Activated CD4-positive, alpha-beta T cell treated with anti-CD3 and anti-CD28 coated beads for 36 hours (primary cell): Measurements from ENCODE around the gene WNT1. TPM values are rescaled to one million over a fixed set of nuclear protein-coding genes. Genes with fewer than 3 reads are reported as not detected.

ENCODE experiments used
- ATAC-seq: fragments of 200-7000 bp; cut with Tn5 transposase; one replicate; pipeline ENCODE4 v1.10.0; 2021; ENCODE audit warnings: mild to moderate bottlenecking, moderate library complexity
- CTCF ChIA-PET: fragments of 350-600 bp; sonication (Branson Sonifier 250); formaldehyde crosslinking; loops from one replicate; lab custom pipeline; 2021; ENCODE audit warnings: antibody characterized with exemption; lab: Charles Lee
- POLR2A ChIA-PET: fragments of 350-600 bp; sonication (Branson Sonifier 250); formaldehyde crosslinking; loops from one replicate; lab custom pipeline; 2021; ENCODE audit warnings: antibody characterized with exemption, inconsistent platforms; lab: Charles Lee
- DNase-seq: peaks from one replicate; pipeline ENCODE4 v3.0.0-alpha.2; 2020
- H3K27ac Mint-ChIP-seq: one replicate; pipeline ENCODE4 v1.8.0; 2021; ENCODE audit warnings: mixed read lengths
- H3K27me3 Mint-ChIP-seq: one replicate; pipeline ENCODE4 v1.8.0; 2021; ENCODE audit warnings: mixed read lengths
- H3K36me3 Mint-ChIP-seq: one replicate; pipeline ENCODE4 v1.8.0; 2021; ENCODE audit warnings: low read depth, mixed read lengths
- H3K4me1 Mint-ChIP-seq: one replicate; pipeline ENCODE4 v1.8.0; 2021; ENCODE audit warnings: mixed read lengths
- H3K4me3 Mint-ChIP-seq: one replicate; pipeline ENCODE4 v1.8.0; 2021; ENCODE audit warnings: mild to moderate bottlenecking, moderate library complexity, mixed read lengths
- H3K9me3 Mint-ChIP-seq: one replicate; pipeline ENCODE4 v1.8.0; 2021; ENCODE audit warnings: low read depth, mixed read lengths
- intact Hi-C, 2 experiments: fragments of 100-400 bp; cut with DNase I in 1 of 2; cut with micrococcal nuclease in 1 of 2; formaldehyde crosslinking; loops; one replicate each; pipeline versions ENCODE4 v1.14.2 to v1.15.1; 2022 to 2024; cut with DNase I, micrococcal nuclease
- total RNA-seq, 2 experiments: library from RNA; stranded (reverse); gene quantifications; one replicate each; pipeline ENCODE4 v1.2.3, GENCODE V29; 2021

The WNT1 gene
- total RNA-seq, 2 experiments from 2014 or later, result not detected

DNA sequence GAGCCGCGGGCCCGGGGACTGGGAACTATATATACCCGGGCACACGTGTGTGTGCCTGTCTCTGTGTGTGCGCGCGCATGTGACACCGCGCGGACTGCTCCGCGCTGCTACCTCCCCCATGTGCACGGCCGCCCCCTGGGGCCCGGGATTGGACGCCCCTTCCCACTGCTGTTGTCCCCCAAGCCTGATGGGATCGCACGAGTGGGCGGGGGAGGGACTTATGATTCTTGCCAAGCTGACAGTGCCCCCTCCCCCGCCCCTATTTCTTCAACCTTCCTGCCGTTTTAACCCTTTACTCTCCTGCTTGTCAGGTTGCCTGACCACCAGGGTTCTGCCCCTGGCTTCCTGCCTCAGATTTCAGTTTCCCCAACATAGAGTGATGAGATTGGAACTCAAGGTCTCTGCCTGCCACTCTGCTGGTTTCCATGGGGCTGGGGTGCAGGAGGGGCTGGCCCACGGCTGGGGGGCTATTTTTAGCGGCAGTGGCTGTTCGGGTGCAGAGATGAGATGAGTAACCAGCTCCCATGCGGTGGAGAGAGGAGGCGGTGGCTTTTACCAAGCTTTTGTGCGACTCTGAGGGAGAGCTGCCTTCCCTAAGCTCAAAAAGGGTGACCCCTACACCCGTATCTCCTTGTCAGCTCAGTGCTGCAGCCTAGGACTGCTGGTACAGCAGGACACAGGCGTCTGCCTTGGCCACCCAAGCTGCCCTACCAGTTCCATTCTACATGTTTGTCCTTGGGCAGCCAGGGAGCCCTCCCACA lies 21.4 kb downstream of the WNT1 start, which contains the start of gene DDN:
Gene DDN (minus strand): TSS at position 5 of the 761 bp plus-strand sequence. CDS start 88 bp downstream, outside the sequence.
- Mint-ChIP-seq H3K27me3 (peaks cover 42% of the 10 kb centered on the region), H3K36me3 (peaks cover 35% of the 10 kb centered on the region), H3K27ac (peak within 1 kb of the TSS; percentile 45)

DNA sequence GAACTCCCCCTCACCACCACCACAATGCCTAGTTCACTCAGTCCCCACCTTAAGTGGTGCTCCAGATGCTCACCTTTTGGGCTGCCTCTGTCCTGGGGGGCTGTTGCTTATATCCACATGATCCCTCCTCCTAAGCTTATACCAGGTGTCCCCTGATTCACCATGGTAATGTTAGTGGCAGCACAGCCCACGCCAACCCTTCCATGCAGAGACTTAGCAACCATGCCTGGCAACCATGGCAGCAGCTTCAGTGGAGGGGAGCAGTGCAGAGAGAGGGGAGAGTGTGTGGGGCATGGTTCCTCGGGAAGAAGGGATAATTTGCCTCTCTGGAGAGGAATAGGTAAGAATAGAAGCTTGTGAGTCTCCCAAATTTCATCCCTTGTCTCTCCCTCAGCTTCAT lies 22.2 kb downstream of the WNT1 start:
- Mint-ChIP-seq H3K36me3 (peaks cover 43% of the 10 kb centered on the region), H3K4me3 (no peak overlapping the region), H3K27me3 (peaks cover 37% of the 10 kb centered on the region), H3K27ac (no peak overlapping the region), H3K9me3 (no peaks in the 10 kb centered on the region), H3K4me1 (peaks cover 22% of the 10 kb centered on the region)
- DNase-seq (no peak), ATAC-seq (no peak)
- ChIA-PET POLR2A (interaction anchor here (1.0 kb wide), 2 partner anchors 14 to 64 kb away, joined by 3 read pairs; no protein-coding TSS in a partner anchor), CTCF (interaction anchor here (0.6 to 13.4 kb wide), 21 partner anchors 8 to 181 kb away, joined by 3 to 246 read pairs (median 4); partner anchors contain the start of genes PRKAG1 and WNT1)
- intact Hi-C loops, result no loop called here

More for the DNA sequence above, 21.4 kb downstream of the WNT1 start, which contains the start of gene DDN:
- POLR2A ChIA-PET, result interaction anchor here (0.6 to 1.0 kb wide), 4 partner anchors 15 to 376 kb away, joined by 3 to 4 read pairs (median 4); partner anchors contain the start of gene DDX23
- peak; percentile 63 for ATAC-seq
- H3K4me1 Mint-ChIP-seq, result peaks cover 26% of the 10 kb centered on the region
- H3K9me3 Mint-ChIP-seq, result no peaks in the 10 kb centered on the region
- H3K4me3 Mint-ChIP-seq, result peak within 1 kb of the TSS; percentile 48
- intact Hi-C loops, result loop anchor here (5.0 kb wide), 4 partner anchors 93 to 247 kb away; partner anchors contain the start of genes DDX23 (in 1 of the 2) and DHH (in 1 of the 2)
- CTCF ChIA-PET, result interaction anchor here (0.6 to 13.4 kb wide), 19 partner anchors 9 to 323 kb away, joined by 3 to 246 read pairs (median 4); partner anchors contain the start of genes PRKAG1, TROAP and WNT1
- peak; percentile 74 for DNase-seq

DNA sequence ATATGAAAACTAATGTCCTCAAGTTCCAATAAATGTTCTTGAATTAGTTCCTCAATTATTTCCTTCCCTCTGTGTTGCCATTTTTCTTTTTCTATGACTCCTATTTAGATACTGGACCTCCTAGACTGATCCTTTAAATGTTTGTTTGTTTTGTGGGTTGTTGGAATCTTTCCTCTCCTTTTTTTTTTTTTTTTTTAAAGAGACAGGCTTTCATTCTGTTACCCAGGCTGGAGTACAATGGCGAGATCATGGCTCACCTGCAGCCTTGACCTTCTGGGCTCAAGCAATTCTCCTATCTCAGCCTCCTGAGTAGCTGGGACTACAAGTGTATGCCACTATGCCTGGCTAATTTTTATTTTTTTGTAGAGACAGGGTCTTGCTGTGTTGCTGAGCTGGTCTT lies 30.8 kb downstream of the WNT1 start:
- H3K27me3 Mint-ChIP-seq, result no peaks in the 10 kb centered on the region
- ChIA-PET POLR2A (no interaction called here), CTCF (interaction anchor here (0.8 to 1.5 kb wide), 4 partner anchors 9 to 91 kb away, joined by 3 to 8 read pairs (median 4); partner anchors contain the start of gene DDN)
- no peak for DNase-seq
- no peak for ATAC-seq
- no peaks in the 10 kb centered on the region for H3K4me1 Mint-ChIP-seq
- no peaks in the 10 kb centered on the region for H3K9me3 Mint-ChIP-seq
- H3K4me3 Mint-ChIP-seq, result no peak overlapping the region
- peaks cover 50% of the 10 kb centered on the region for H3K36me3 Mint-ChIP-seq
- no peak overlapping the region for H3K27ac Mint-ChIP-seq
- intact Hi-C loops, result no loop called here

DNA sequence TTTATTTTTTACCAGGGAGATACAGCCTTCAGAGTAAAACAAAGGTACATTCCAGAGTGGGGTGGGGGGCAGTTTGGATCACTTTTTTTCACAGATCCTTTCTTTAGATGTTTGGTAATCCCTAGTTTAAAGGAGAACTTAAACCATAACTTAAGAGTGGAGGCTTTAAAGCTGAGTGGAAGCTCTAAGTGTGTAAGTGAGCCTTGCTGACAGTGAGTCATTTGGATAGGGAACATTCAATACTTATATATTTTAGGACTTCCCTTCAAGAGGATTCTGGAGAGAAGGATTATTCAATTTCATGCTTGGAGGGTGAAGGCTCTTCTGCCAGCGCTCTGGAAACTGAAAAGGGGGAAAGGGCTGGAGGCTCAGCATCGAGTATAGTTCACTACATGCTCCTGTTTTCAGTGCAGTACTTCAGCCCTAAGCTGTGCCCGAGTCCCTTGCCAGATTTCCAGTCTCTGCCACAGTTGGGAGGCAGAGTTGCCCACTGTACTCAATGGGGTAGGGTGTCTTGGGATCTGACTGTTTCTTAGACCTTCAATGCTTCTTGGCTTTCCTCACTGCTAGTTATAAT lies 32.1 kb downstream of the WNT1 start:
- ChIA-PET CTCF (interaction anchor here (0.9 to 2.0 kb wide), 2 partner anchors 13 to 22 kb away, joined by 4 to 7 read pairs; no protein-coding TSS in a partner anchor), POLR2A (interaction anchor here (0.6 kb wide), 1 partner anchor 32 kb away, joined by 5 read pairs; the partner anchor contains the start of gene WNT1)
- intact Hi-C loops, result no loop called here
- Mint-ChIP-seq H3K4me1 (peaks cover 4% of the 10 kb centered on the region), H3K27me3 (no peaks in the 10 kb centered on the region), H3K36me3 (peaks cover 40% of the 10 kb centered on the region), H3K9me3 (no peaks in the 10 kb centered on the region), H3K4me3 (no peak overlapping the region), H3K27ac (no peak overlapping the region)
- DNase-seq (no peak), ATAC-seq (no peak)

DNA sequence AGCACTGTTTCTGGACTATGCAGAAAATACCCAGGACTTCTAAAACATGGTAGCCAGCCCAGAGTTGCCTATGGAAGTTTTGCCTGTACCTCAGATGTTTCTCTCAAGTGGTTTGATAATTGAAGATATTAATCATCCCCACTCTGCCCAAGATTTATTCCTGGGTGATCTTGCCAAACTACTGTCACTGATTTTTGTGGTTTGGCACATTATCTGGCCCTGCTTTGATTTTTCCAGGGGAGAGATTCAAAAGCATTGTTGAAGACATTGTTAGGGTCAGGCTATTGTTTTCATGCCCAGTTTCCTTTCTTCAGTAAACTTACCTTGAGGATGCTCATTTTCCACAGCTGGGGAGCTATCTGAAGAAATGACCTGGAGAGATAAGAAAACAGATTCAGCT lies 34.6 kb downstream of the WNT1 start:
- ATAC-seq (no peak), DNase-seq (no peak)
- POLR2A ChIA-PET, result interaction anchor here (0.7 kb wide), 2 partner anchors 81 to 196 kb away, joined by 7 to 9 read pairs; no protein-coding TSS in a partner anchor
- Mint-ChIP-seq H3K4me3 (no peak overlapping the region), H3K27ac (no peak overlapping the region), H3K36me3 (peaks cover 46% of the 10 kb centered on the region), H3K9me3 (no peaks in the 10 kb centered on the region), H3K27me3 (no peaks in the 10 kb centered on the region), H3K4me1 (peaks cover 20% of the 10 kb centered on the region)
- CTCF ChIA-PET, result interaction anchor here (0.6 to 2.8 kb wide), 3 partner anchors 15 to 38 kb away, joined by 3 to 19 read pairs (median 6); no protein-coding TSS in a partner anchor
- intact Hi-C loops, result no loop called here

DNA sequence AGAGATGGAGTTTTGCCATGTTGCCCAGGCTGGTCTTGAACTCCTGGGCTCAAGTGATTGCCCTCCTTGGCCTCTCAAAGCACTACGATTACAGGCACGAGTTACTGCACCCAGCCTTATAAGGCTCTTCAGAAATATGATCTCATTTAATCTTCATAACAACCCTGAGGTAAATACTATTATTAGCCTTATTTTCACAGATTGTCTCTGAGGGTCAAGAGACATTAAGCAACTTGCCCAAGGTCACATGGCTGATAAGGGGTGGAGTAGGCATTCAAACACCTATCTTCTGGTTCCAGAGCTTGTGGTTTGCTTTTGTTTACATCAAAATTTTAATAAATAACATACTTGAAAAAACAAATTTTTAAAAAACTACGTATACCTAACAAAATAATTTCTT lies 35.3 kb downstream of the WNT1 start:
- DNase-seq, result no peak
- no peak for ATAC-seq
- no peaks in the 10 kb centered on the region for H3K9me3 Mint-ChIP-seq
- H3K27me3 Mint-ChIP-seq, result no peaks in the 10 kb centered on the region
- H3K4me1 Mint-ChIP-seq, result peaks cover 22% of the 10 kb centered on the region
- ChIA-PET CTCF (interaction anchor here (0.7 to 2.8 kb wide), 3 partner anchors 16 to 30 kb away, joined by 3 to 19 read pairs (median 4); no protein-coding TSS in a partner anchor), POLR2A (interaction anchor here (1.0 kb wide), 1 partner anchor 16 kb away, joined by 4 read pairs; no protein-coding TSS in a partner anchor)
- H3K36me3 Mint-ChIP-seq, result peaks cover 42% of the 10 kb centered on the region
- no peak overlapping the region for H3K4me3 Mint-ChIP-seq
- H3K27ac Mint-ChIP-seq, result no peak overlapping the region
- intact Hi-C loops, result no loop called here

DNA sequence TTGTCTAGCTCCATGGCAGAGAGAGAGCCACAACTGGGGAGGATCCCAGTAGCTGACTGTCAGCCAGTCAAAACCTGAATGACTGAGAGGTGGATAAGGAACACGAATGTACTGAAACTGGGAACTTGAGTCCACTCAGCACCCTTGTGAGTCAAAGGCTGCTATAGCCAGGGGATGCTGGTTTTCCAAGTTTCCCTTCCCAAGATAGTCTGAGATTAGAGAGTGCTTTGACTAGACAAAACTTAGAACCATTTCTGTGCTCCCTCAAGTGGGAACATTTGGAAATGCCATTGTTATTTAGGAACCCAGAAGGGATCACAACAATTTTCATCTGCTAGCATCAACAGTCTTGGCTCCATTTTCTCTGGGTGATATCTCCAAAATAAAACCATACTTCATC lies 36.4 kb downstream of the WNT1 start:
- ChIA-PET CTCF (interaction anchor here (0.5 to 2.8 kb wide), 13 partner anchors 8 to 1009 kb away, joined by 3 to 19 read pairs (median 4); partner anchors contain the start of genes FKBP11 and WNT1), POLR2A (interaction anchor here (1.0 kb wide), 1 partner anchor 15 kb away, joined by 3 read pairs; no protein-coding TSS in a partner anchor)
- peaks cover 29% of the 10 kb centered on the region for H3K4me1 Mint-ChIP-seq
- no peak overlapping the region for H3K27ac Mint-ChIP-seq
- no peaks in the 10 kb centered on the region for H3K9me3 Mint-ChIP-seq
- intact Hi-C loops, result no loop called here
- no peak overlapping the region for H3K4me3 Mint-ChIP-seq
- no peak for ATAC-seq
- no peak for DNase-seq
- no peaks in the 10 kb centered on the region for H3K27me3 Mint-ChIP-seq
- peaks cover 37% of the 10 kb centered on the region for H3K36me3 Mint-ChIP-seq

DNA sequence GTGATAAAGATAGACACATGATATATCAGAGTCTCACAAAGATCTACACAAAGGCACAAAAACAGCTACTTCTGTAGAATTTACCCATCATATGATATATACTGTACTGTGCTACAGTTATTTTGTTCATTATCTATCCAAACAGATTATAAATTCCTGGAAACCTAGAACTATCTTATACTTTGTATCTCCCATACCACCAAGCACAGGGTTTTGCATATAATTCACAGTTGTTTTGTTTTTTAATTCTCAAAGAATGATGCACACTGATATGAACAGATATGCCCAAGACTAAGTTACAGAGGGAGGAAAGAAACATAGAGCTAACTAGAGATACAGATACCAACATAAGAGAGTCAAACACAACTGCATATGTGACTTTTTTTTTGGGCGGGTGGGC lies 37.1 kb downstream of the WNT1 start:
- Mint-ChIP-seq H3K4me3 (no peak overlapping the region), H3K27ac (no peak overlapping the region), H3K9me3 (no peaks in the 10 kb centered on the region), H3K4me1 (peaks cover 34% of the 10 kb centered on the region), H3K36me3 (peaks cover 36% of the 10 kb centered on the region), H3K27me3 (no peaks in the 10 kb centered on the region)
- ATAC-seq (no peak), DNase-seq (no peak)
- ChIA-PET CTCF (interaction anchor here (0.7 to 3.5 kb wide), 12 partner anchors 7 to 220 kb away, joined by 3 to 14 read pairs (median 4); partner anchors contain the start of gene FKBP11), POLR2A (no interaction called here)
- intact Hi-C loops, result loop anchor here (5.0 kb wide), 2 partner anchors 42 to 607 kb away; partner anchors contain the start of gene PRPF40B (in 1 of the 2)

DNA sequence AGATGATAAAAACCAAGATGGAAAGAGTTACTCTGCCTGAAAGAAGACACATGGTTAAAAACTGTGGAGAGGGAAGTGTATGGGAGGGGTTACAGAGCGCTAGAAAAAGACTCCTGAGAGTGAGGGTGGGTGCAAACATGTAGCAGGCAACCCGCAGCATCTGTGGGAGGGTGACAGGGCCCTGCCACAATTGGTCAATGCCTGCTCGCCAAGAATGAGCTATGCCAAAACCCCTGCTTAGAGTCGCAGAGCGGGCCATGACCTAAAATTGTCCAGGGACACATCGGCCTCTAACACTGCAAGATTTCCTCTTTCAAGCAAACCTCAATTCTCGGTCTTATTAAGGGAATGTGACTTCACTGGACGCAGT lies 39.8 kb downstream of the WNT1 start:
- Mint-ChIP-seq H3K36me3 (peaks cover 32% of the 10 kb centered on the region), H3K27ac (peak overlapping the region; percentile 97), H3K27me3 (no peaks in the 10 kb centered on the region), H3K4me3 (peak overlapping the region; percentile 81), H3K4me1 (peaks cover 34% of the 10 kb centered on the region), H3K9me3 (no peaks in the 10 kb centered on the region)
- intact Hi-C loops, result loop anchor here (1.0 to 5.0 kb wide), 18 partner anchors 21 to 604 kb away; partner anchors contain the start of genes ARF3 (in 1 of the 2), CCNT1 (in 1 of the 2), DDX23 (in 1 of the 2) and FKBP11 (in 1 of the 2)
- POLR2A ChIA-PET, result interaction anchor here (0.6 kb wide), 1 partner anchor 56 kb away, joined by 3 read pairs; no protein-coding TSS in a partner anchor
- CTCF ChIA-PET, result interaction anchor here (0.5 to 3.5 kb wide), 14 partner anchors 11 to 378 kb away, joined by 3 to 14 read pairs (median 4); partner anchors contain the start of gene DDN
- DNase-seq (peak; percentile 74), ATAC-seq (peak; percentile 48)
